Measurements from ENCODE around the gene NKX6-1. TPM values are rescaled to one million over a fixed set of nuclear protein-coding genes. Genes with fewer than 3 reads are reported as not detected.

The NKX6-1 gene
- polyA plus RNA-seq, 3 donors, result not detected

GRCh38 chr4:84545093-84545492 lies 46.0 kb upstream of the NKX6-1 start:
- Histone ChIP-seq H3K27me3 (ENCODE audit: control insufficient read depth in 2 of 2, insufficient read depth in 2 of 2, low read length in 2 of 2) (peaks cover 0 to 3% of the 10 kb centered on the region in 2 donors), H3K9me3 (replicated peaks in 1 of 2; ENCODE audit: control insufficient read depth in 1 of 2, insufficient read depth in 1 of 2, low read length in 2 of 2) (no peaks in the 10 kb centered on the region), H3K4me1 (ENCODE audit: control insufficient read depth in 1 of 2, insufficient read depth in 2 of 2, low read length in 2 of 2) (no peaks in the 10 kb centered on the region), H3K4me3 (replicated peaks in 1 of 3; ENCODE audit: low read depth in 2 of 3, low read length in 3 of 3) (no peak overlapping the region), H3K9ac (ENCODE audit: insufficient read depth, low read length, poor library complexity, severe bottlenecking) (no peak overlapping the region), H3K36me3 (replicated peaks in 1 of 2; ENCODE audit: control insufficient read depth in 1 of 2, insufficient read depth in 2 of 2, low read length in 2 of 2) (no peaks in the 10 kb centered on the region), H2AFZ (ENCODE audit: insufficient read depth, low read depth, low read length, poor library complexity, severe bottlenecking) (no peak overlapping the region), H4K20me1 (ENCODE audit: insufficient read depth, low read length) (no peaks in the 10 kb centered on the region), H3K27ac (ENCODE audit: low read depth in 1 of 2, low read length in 2 of 2) (no peak overlapping the region), H3K4me2 (replicated peaks; ENCODE audit: extremely low read depth, low read length, poor library complexity, severe bottlenecking) (no peak overlapping the region), H3K79me2 (ENCODE audit: insufficient read depth, low read length) (no peaks in the 10 kb centered on the region)
- H3K36me3 Mint-ChIP-seq, result no peaks in the 10 kb centered on the region
- DNase-seq, result no peak
- no peaks in the 10 kb centered on the region for H3K4me1 Mint-ChIP-seq
- H3K27ac Mint-ChIP-seq, result no peak overlapping the region
- peaks cover 0 to 11% (median 2%) of the 10 kb centered on the region in 7 donors for H3K9me3 Mint-ChIP-seq
- peaks cover 9 to 16% (median 10%) of the 10 kb centered on the region in 3 donors for H3K27me3 Mint-ChIP-seq (ENCODE audit: low read depth in 3 of 3)
- TF ChIP-seq, protein P1, sequence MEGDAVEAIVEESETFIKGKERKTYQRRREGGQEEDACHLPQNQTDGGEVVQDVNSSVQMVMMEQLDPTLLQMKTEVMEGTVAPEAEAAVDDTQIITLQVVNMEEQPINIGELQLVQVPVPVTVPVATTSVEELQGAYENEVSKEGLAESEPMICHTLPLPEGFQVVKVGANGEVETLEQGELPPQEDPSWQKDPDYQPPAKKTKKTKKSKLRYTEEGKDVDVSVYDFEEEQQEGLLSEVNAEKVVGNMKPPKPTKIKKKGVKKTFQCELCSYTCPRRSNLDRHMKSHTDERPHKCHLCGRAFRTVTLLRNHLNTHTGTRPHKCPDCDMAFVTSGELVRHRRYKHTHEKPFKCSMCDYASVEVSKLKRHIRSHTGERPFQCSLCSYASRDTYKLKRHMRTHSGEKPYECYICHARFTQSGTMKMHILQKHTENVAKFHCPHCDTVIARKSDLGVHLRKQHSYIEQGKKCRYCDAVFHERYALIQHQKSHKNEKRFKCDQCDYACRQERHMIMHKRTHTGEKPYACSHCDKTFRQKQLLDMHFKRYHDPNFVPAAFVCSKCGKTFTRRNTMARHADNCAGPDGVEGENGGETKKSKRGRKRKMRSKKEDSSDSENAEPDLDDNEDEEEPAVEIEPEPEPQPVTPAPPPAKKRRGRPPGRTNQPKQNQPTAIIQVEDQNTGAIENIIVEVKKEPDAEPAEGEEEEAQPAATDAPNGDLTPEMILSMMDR (IDR thresholded peaks at IDR 0.05), result no peak
- 100% methylated on average over 2 of the region's 5 CpGs for whole genome bisulfite sequencing (ENCODE audit: insufficient coverage)
- intact Hi-C loops (cut with micrococcal nuclease), result no loop called here
- no peak overlapping the region for H3K4me3 Mint-ChIP-seq

DNA sequence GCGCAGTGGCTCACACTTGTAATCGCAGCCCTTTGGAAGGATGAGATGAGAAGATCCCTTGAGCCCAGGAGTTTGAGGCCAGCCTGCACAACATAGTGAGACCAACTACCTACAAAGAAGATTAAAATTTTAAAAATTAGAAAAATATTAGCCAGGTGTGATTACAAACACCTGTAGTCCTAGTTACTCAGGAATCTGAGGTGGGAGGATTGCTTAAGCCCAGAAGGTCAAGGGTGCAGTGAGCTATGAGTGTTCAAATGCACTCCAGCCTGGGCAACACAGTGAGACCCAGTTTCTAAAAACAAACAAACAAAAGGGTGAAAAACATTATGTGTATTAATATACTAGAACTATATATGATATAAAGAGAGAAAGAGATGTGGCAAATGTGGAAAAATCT lies 36.8 kb upstream of the NKX6-1 start:
- intact Hi-C loops (cut with micrococcal nuclease), result no loop called here
- H3K27ac ChIP-seq (ENCODE audit: low read depth in 1 of 2, low read length in 2 of 2), result no peak overlapping the region
- H2AFZ ChIP-seq (ENCODE audit: insufficient read depth, low read depth, low read length, poor library complexity, severe bottlenecking), result no peak overlapping the region
- Mint-ChIP-seq H3K27me3 (ENCODE audit: low read depth in 3 of 3) (peaks cover 4 to 21% (median 8%) of the 10 kb centered on the region in 3 donors), H3K27ac (no peak overlapping the region), H3K4me1 (peaks cover 2% of the 10 kb centered on the region), H3K4me3 (no peak overlapping the region), H3K36me3 (no peaks in the 10 kb centered on the region), H3K9me3 (peaks cover 0 to 5% (median 2%) of the 10 kb centered on the region in 7 donors)
- H3K4me3 ChIP-seq (replicated peaks in 1 of 3; ENCODE audit: low read depth in 2 of 3, low read length in 3 of 3), result no peak overlapping the region
- no CpG with 5 or more reads among the region's 2 CpGs for WGBS (ENCODE audit: insufficient coverage)
- no peak for DNase-seq
- no peaks in the 10 kb centered on the region for H3K36me3 ChIP-seq (replicated peaks in 1 of 2; ENCODE audit: control insufficient read depth in 1 of 2, insufficient read depth in 2 of 2, low read length in 2 of 2)
- TF ChIP-seq, protein P1 (IDR thresholded peaks at IDR 0.05), result no peak
- H3K9ac ChIP-seq (ENCODE audit: insufficient read depth, low read length, poor library complexity, severe bottlenecking), result no peak overlapping the region
- no peak overlapping the region for H3K4me2 ChIP-seq (replicated peaks; ENCODE audit: extremely low read depth, low read length, poor library complexity, severe bottlenecking)
- peaks cover 2% of the 10 kb centered on the region in 2 donors for H3K27me3 ChIP-seq (ENCODE audit: control insufficient read depth in 2 of 2, insufficient read depth in 2 of 2, low read length in 2 of 2)
- no peaks in the 10 kb centered on the region for H3K9me3 ChIP-seq (replicated peaks in 1 of 2; ENCODE audit: control insufficient read depth in 1 of 2, insufficient read depth in 1 of 2, low read length in 2 of 2)
- H3K79me2 ChIP-seq (ENCODE audit: insufficient read depth, low read length), result no peaks in the 10 kb centered on the region
- no peaks in the 10 kb centered on the region for H3K4me1 ChIP-seq (ENCODE audit: control insufficient read depth in 1 of 2, insufficient read depth in 2 of 2, low read length in 2 of 2)
- no peaks in the 10 kb centered on the region for H4K20me1 ChIP-seq (ENCODE audit: insufficient read depth, low read length)
